DND-41 (cell line): ENCODE results near the gene XCL1.

Experiments
- EZH2 ChIP-seq: IDR thresholded peaks from 3 replicates; pipeline ENCODE4 v1.6.1; 2012; ENCODE audit warnings: borderline replicate concordance, low read depth, mild to moderate bottlenecking, moderate library complexity, low read length, inconsistent platforms; ENCODE audit not compliant: severe bottlenecking
- TF ChIP-seq, protein P1 (sequence below): IDR thresholded peaks from 2 replicates; pipeline ENCODE4 v1.5.1; 2012; ENCODE audit warnings: borderline replicate concordance, low read length, moderate library complexity, mild to moderate bottlenecking; ENCODE audit not compliant: poor library complexity, severe bottlenecking; ENCODE audit errors: extremely low read depth

DNA sequence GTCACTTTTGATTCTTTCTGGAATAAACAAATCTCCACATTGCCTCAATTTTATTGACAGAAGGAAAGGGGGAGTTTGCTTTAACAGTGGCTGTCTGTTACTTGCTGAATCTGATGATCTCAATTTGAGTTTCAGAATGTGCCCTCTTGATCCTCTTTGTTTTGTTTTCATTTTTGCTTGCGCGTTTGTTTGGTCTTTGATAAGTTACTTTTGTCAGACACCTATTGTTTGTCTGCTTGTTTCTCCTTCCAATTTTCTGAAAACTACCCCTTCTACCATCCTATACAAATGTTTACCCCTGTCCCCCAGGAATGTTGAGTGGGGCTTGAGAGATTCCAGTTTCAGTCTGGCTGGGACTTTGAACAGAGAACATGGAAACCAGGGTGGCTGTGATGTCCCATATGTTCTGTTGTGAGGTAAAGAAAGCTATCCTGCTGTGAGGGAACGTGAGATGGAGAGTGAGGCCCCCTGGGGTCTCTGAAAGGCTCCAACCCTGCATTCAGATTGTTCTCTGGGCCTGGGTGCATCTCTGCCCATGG, 20.8 kb upstream of the XCL1 start:
- TF ChIP-seq, protein P1, sequence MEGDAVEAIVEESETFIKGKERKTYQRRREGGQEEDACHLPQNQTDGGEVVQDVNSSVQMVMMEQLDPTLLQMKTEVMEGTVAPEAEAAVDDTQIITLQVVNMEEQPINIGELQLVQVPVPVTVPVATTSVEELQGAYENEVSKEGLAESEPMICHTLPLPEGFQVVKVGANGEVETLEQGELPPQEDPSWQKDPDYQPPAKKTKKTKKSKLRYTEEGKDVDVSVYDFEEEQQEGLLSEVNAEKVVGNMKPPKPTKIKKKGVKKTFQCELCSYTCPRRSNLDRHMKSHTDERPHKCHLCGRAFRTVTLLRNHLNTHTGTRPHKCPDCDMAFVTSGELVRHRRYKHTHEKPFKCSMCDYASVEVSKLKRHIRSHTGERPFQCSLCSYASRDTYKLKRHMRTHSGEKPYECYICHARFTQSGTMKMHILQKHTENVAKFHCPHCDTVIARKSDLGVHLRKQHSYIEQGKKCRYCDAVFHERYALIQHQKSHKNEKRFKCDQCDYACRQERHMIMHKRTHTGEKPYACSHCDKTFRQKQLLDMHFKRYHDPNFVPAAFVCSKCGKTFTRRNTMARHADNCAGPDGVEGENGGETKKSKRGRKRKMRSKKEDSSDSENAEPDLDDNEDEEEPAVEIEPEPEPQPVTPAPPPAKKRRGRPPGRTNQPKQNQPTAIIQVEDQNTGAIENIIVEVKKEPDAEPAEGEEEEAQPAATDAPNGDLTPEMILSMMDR: no peak
- TF ChIP-seq EZH2: no peak
